GM06990 (cell line): ENCODE data around the gene PDLIM7.

Experiments used
- DNase-seq: peaks from one replicate; pipeline ENCODE4 v3.0.0-alpha.2; 2011; ENCODE audit not compliant: insufficient read length; ENCODE audit errors: extremely low read depth
- H3K27me3 ChIP-seq: replicated peaks from 2 replicates; pipeline ENCODE4 v1.6.0; 2011; ENCODE audit warnings: low read length; ENCODE audit not compliant: control insufficient read depth, insufficient read depth
- H3K36me3 ChIP-seq: 2 replicates; pipeline ENCODE4 v1.5.1; 2011; ENCODE audit warnings: low read length; ENCODE audit not compliant: control insufficient read depth, insufficient read depth
- H3K4me3 ChIP-seq: replicated peaks from 2 replicates; pipeline ENCODE4 v1.5.1; 2011; ENCODE audit warnings: low read depth, mild to moderate bottlenecking, control low read depth, low read length
- TF ChIP-seq, protein P1 (sequence below): IDR thresholded peaks from 2 replicates; pipeline ENCODE4 v1.5.1; 2011; ENCODE audit warnings: low read length, control low read depth, mild to moderate bottlenecking, inconsistent platforms; ENCODE audit not compliant: insufficient read depth, poor library complexity, severe bottlenecking

Gene PDLIM7

DNA sequence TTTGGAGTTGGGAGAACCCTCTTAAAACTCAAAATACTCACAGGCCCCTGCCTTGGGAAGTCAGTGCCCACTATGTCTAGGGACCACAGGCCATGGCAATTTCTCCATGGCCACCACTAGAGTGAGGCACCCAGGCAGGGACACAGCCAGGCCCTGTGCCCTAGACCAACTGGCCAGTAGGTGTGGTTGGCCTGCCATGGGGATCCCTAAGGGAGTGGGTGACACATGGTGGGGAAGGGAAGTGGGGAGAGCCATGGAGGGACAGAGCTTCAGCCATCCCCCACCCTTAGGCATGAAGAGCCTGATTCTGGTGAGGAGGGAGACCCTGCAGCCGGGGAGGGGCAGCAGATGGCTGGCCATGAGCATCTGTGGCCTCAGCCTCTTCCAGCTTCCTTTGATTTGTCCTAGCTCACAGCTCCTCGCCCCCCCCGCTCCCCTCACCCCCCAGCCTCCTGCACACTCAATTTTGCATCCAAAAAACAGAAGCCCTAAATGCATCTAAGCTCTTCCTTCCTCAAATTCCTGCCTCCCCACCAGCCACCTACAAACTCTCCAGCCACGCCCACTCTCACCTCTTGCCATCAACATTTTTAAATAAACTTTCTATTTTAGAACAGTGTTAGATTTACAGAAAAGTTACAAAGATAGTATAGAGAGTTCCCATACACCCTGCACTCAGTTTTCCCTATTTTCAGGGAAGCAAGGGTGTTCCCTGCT is 22.4 kb downstream of the PDLIM7 start:
- no peak for DNase-seq
- Histone ChIP-seq H3K4me3 (no peak overlapping the region), H3K36me3 (no peaks in the 10 kb centered on the region), H3K27me3 (no peaks in the 10 kb centered on the region; the same call in 1 of the 2 replicates)
- TF ChIP-seq, protein P1, sequence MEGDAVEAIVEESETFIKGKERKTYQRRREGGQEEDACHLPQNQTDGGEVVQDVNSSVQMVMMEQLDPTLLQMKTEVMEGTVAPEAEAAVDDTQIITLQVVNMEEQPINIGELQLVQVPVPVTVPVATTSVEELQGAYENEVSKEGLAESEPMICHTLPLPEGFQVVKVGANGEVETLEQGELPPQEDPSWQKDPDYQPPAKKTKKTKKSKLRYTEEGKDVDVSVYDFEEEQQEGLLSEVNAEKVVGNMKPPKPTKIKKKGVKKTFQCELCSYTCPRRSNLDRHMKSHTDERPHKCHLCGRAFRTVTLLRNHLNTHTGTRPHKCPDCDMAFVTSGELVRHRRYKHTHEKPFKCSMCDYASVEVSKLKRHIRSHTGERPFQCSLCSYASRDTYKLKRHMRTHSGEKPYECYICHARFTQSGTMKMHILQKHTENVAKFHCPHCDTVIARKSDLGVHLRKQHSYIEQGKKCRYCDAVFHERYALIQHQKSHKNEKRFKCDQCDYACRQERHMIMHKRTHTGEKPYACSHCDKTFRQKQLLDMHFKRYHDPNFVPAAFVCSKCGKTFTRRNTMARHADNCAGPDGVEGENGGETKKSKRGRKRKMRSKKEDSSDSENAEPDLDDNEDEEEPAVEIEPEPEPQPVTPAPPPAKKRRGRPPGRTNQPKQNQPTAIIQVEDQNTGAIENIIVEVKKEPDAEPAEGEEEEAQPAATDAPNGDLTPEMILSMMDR: no peak

DNA sequence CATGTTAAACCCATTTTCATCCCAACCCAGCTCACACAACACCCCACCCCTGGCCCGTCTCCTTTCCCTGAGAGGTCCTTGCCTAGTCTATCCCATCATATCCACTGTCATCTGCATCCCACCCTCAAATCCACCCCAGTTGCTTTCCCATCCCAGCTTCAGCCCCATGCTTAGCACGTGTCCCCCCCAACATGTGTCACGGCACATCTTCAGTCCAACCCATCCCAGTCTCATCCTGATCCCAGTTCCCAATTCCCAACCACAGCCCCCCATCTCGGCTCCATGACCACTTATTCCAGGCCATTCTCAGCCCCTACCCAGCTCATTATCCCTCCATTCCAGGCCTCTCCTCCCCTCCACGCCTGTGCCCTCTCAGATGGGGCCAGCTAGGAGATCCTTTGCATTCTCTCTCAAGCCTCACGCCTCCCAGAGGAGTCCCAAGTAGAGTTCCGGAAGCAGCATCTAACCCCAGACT is 23.4 kb downstream of the PDLIM7 start:
- Histone ChIP-seq H3K36me3 (no peaks in the 10 kb centered on the region), H3K27me3 (no peaks in the 10 kb centered on the region; the same call in 1 of the 2 replicates), H3K4me3 (no peak overlapping the region)
- TF ChIP-seq, protein P1: no peak
- no peak for DNase-seq

DNA sequence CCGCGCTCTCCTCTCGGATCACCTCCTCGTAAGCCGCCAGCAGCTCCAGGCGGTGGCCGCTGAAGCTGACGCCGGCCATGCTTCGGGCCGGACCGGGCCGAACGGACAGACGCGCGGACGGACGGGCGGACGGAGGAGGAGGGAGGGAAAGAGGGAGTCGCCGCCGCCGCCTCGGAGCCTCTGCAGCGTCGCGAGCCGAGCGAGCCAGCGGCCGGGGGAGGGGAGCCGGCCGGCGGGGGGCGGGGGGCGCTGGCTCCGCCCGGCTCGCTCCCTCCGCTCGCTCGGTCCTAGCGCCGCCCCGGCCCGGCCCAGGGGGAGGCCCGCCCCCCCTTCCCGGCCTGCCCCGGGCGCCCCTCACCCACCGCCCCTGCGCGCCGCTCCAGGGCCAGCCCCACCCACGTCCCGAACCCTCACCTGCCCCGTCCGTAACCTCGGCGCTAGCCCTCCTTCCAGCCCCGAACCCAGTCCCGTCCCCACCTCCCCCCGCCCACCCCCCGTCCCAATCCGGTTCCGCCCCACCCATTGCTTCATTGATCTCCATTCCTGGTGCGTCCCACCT is 23.9 kb downstream of the PDLIM7 start, which contains the start of gene DBN1:
TSS of gene DBN1 (minus strand) at position 192 of the 559 bp plus-strand sequence. CDS start at position 79, 113 bp downstream.
- TF ChIP-seq, protein P1: no peak
- peak within 1 kb of the TSS; percentile 62 for H3K4me3 ChIP-seq
- peak; percentile 61 for DNase-seq
- H3K36me3 ChIP-seq: no peaks in the 10 kb centered on the region
- H3K27me3 ChIP-seq: no peaks in the 10 kb centered on the region; the same call in 1 of the 2 replicates

DNA sequence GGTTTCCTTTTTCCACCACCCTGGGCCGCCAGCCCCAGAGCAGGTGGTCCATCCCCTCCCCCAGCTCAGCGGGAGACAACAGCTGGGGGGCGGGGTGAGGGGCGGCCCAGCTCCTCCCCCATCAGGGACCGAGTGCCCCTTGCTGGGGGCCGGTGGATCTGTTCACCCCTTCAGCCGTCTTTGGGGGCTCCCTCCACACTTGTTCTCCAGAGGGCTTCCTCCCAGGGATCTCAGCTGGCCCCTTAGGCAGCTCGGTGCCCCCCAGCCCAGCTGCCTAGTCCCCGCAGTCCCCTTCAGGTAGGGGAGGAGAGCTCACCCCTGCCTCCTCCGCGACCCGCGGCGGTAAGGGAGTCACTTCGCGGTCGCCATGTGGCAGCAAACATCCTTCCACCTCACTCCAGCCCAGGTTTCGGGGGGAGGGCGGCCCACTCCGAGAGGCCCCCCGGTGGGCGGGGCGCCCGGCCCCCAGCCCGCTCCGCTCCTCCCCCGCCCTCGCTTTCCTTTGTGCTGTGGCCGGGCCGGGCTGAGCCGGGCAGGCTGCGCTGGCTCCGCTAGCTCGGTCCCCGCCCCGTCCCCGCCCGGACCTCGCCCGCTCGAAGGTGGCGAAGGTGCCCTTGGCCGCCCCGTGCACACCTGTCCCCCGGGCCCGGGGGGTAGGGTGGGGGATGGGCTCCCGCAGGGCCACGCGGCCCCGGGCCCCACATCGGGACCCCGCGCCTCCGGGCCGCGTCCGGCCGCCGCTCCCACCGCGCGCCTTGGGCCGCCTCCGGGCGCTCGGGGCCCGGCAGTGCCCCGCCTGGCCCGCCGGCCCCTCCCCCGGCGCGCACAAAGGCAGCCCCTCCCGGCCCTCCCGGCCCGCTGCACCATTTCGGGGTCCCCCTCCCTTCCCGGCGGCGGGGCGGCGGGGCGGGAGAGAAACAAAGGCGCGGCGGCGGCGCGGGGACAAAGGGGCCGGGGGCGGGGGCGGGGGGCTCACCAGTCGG is 24.7 kb downstream of the PDLIM7 start:
- Histone ChIP-seq H3K36me3 (no peaks in the 10 kb centered on the region), H3K27me3 (no peaks in the 10 kb centered on the region; the same call in 1 of the 2 replicates), H3K4me3 (peak overlapping the region; percentile 62)
- DNase-seq: peak; percentile 81
- TF ChIP-seq, protein P1: no peak

DNA sequence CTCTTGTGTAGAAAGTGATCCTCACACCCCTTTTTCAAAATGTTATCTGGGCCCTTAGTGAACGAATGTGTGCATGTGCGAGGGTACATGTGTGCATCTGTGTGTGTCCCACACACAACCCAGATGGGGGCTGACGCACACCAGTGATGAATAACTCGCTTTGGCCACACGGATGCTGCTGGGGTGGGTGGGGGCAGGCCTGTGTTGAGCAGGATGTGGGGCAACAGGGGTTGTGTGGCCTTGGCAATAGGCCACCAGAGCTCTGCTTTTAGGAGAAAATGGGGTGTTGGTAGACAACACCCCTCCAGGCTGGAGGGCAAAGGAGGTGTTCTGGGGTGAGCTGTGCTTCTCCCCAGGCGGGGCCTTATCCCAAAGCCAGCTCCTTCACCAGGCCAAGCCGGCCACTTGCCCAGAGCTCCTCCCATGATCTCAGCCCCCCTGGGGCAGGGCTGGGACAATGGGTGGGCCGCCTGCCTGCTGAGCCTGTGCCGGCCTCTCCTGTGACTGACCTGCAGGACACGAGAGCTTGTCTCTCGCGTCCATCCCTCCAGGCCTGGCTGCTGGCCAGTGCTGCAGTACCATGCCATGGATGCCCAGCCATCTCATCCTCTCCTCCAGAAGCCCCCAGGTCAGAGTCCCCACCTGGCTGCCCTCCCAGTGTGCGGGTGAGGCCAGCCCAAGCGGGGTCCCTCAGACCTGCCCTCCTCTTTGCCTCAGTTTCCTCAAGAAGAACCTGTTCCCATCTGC is 25.6 kb downstream of the PDLIM7 start:
- TF ChIP-seq, protein P1: no peak
- Histone ChIP-seq H3K27me3 (no peaks in the 10 kb centered on the region; the same call in none of the 2 replicates), H3K36me3 (no peaks in the 10 kb centered on the region), H3K4me3 (peak overlapping the region; percentile 62)
- no peak for DNase-seq
